ES-I3 (cell line): ENCODE measurements around the gene LIPC.

ENCODE experiments used
- H3K36me3 ChIP-seq: 2 replicates; pipeline ENCODE4 v1.6.1; 2013; ENCODE audit warnings: mild to moderate bottlenecking, low read length, control low read depth, moderate library complexity; ENCODE audit not compliant: insufficient read depth
- H3K4me1 ChIP-seq: 2 replicates; pipeline ENCODE4 v1.6.1; 2013; ENCODE audit warnings: mild to moderate bottlenecking, control low read depth, low read length; ENCODE audit not compliant: insufficient read depth
- H3K9ac ChIP-seq: 2 replicates; pipeline ENCODE4 v1.6.1; 2013; ENCODE audit warnings: low read depth, mild to moderate bottlenecking, low read length, moderate library complexity
- H3K9me3 ChIP-seq: 2 replicates; pipeline ENCODE4 v1.6.1; 2013; ENCODE audit warnings: mild to moderate bottlenecking, low read length, moderate library complexity; ENCODE audit not compliant: control insufficient read depth, insufficient read depth

Gene LIPC

DNA sequence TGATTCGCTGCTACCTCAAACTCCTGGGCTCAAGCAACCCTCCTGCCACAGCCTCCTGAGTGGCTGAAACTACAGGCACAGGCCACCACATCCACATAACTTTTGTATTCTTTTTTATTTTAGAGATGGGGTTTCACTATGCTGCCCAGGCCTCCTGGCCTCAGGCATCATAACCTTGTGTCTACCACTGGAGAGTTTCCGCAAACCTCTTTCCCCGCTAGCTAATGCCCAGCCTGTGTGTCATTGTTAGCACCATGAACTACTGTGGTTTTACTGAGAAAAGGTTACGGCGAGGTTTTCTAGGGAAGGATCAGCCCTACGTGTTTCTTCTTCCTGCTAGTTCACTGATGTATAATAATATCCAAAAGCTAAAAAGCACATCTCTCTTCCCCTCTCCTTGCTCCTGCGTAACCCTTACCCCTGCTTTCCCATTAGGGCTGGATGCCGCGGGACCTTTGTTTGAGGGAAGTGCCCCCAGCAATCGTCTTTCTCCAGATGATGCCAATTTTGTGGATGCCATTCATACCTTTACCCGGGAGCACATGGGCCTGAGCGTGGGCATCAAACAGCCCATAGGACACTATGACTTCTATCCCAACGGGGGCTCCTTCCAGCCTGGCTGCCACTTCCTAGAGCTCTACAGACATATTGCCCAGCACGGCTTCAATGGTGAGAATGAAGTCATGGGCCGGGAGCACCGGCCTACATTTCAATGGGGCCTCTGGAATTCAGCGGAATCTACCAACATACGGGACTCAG is 113.7 kb downstream of the LIPC start:
- no peaks in the 10 kb centered on the region for H3K9me3 ChIP-seq
- H3K9ac ChIP-seq, result no peak overlapping the region
- no peaks in the 10 kb centered on the region; the same call in 1 of the 2 replicates for H3K4me1 ChIP-seq
- H3K36me3 ChIP-seq, result no peaks in the 10 kb centered on the region

- Histone ChIP-seq H3K9me3 (no peaks in the 10 kb centered on the region), H3K4me1 (no peaks in the 10 kb centered on the region; the same call in 1 of the 2 replicates), H3K9ac (no peak overlapping the region), H3K36me3 (no peaks in the 10 kb centered on the region)
Measured at GRCh38 chr15:58546066-58546591, 114.3 kb downstream of the LIPC start.

DNA sequence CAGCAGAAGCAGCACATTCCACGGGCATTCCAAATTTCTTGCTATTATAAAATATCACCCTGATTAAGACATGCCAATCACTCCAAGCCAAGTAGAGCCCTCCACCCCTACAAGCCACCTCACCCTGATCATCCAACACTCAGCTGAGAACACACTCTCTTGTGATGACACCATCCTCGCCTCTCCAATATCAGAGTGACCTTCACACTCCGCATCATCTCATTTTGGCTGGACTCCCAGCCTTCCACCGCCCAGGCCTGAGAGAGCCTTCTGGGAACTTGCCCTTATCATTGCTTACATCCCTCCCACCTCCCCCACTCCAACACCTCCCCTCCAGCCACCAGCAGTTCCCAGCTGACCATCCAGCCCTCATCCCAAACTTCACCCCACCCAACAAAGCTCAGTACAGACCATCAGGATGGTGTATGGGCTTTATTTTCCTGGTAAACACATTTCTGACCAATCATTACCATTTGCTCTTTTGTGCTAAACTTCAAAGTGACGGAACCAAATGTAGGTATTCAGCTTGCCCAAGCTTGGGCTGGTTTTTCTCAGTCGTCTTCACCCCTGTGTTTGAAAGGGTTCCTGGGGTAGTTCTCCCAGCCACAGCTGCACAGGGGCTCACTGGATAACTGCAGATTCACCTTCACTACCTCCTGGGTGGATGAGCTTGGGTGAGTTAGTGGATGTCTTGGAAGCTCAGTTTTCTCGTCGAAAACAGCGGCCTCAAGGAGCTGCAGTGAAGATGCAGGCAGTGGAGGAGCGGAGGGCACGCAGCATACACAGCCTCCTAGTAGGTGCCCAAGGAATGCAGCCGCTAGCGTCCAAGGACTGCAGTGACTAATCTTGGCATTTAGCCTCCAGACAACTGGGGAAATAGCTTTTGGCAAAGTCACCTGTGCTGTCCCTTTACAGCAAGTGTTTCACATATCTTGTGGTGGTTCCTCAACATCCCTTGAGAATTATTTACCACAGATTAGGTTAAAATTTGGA is 115.1 kb downstream of the LIPC start:
- Histone ChIP-seq H3K4me1 (no peaks in the 10 kb centered on the region; the same call in 1 of the 2 replicates), H3K36me3 (no peaks in the 10 kb centered on the region), H3K9ac (no peak overlapping the region), H3K9me3 (no peaks in the 10 kb centered on the region)

- Histone ChIP-seq H3K9me3 (no peaks in the 10 kb centered on the region), H3K4me1 (peaks cover 2% of the 10 kb centered on the region; the same call in 1 of the 2 replicates), H3K9ac (no peak overlapping the region), H3K36me3 (no peaks in the 10 kb centered on the region)
Measured at GRCh38 chr15:58547628-58548307, 116.0 kb downstream of the LIPC start.

DNA sequence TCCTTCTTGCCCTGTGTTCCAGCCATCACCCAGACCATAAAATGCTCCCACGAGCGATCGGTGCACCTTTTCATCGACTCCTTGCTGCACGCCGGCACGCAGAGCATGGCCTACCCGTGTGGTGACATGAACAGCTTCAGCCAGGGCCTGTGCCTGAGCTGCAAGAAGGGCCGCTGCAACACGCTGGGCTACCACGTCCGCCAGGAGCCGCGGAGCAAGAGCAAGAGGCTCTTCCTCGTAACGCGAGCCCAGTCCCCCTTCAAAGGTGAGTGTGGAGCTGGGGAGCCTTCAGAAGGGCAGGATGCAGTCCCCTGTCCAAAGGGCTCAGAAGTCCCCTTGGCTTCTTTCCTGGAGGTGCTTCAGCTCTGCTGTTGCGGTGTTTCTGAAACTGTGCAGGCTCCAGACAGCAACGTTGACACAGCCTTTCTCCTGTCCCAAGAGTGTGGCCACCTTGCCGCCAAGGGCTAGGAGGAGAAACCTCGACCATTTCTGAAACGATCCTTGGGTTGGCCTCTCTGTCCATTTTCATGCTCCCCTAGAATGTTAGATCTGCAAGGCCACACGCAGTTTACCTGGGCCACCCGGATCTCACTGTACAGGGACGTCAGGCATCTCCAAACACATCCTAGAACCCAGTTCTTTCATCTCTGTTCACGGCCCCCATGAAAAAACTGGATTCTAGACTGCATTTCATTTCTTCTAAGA is 116.7 kb downstream of the LIPC start:
- Histone ChIP-seq H3K4me1 (peaks cover 4% of the 10 kb centered on the region; the same call in 1 of the 2 replicates), H3K9me3 (no peaks in the 10 kb centered on the region), H3K36me3 (no peaks in the 10 kb centered on the region), H3K9ac (no peak overlapping the region)

GRCh38 chr15:58549013-58549784 is 117.4 kb downstream of the LIPC start:
- no peak overlapping the region for H3K9ac ChIP-seq
- H3K36me3 ChIP-seq, result no peaks in the 10 kb centered on the region
- H3K9me3 ChIP-seq, result no peaks in the 10 kb centered on the region
- peaks cover 4% of the 10 kb centered on the region; the same call in 1 of the 2 replicates for H3K4me1 ChIP-seq

GRCh38 chr15:58549785-58550074 is 117.9 kb downstream of the LIPC start:
- Histone ChIP-seq H3K9ac (no peak overlapping the region), H3K36me3 (no peaks in the 10 kb centered on the region), H3K4me1 (peaks cover 4% of the 10 kb centered on the region; the same call in 1 of the 2 replicates), H3K9me3 (no peaks in the 10 kb centered on the region)

GRCh38 chr15:58551084-58551763 is 119.4 kb downstream of the LIPC start:
- H3K9ac ChIP-seq, result no peak overlapping the region
- H3K9me3 ChIP-seq, result no peaks in the 10 kb centered on the region
- H3K4me1 ChIP-seq, result peaks cover 4% of the 10 kb centered on the region; the same call in 1 of the 2 replicates
- no peaks in the 10 kb centered on the region for H3K36me3 ChIP-seq

DNA sequence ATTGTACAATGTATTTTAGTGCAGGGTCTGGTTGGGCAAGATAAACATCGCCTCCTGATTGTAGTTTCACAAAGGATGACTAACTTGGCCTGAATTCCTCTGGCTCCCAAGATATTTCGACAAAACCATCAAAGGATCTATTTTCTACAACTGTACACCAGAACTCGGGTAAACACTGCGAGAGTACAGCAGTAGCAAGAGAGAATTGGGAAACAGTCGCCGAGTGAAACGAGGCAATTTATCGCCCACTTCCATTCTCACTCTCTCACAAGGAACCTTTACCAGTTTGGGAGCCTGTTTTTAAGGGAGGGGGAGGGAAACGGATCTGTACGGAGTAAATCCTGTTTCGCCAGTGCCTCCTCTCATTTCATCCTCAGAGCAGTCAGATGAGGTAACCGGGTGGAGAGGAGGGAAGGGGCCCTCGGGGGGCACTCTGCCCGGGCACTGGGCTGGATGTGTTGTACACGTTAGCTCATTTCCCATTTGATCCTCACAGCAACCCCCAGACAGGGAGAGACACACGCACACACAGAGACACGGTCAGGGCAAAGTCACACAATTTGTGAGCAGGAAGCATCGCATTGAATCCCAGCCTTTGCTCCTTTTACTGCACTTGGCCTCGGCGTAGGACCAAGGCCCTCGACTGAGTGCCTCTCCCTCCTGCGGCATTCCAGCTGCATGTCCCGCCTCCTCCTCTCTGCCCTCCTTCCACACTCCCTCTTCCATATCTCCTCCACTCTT is 120.1 kb downstream of the LIPC start:
- no peaks in the 10 kb centered on the region for H3K36me3 ChIP-seq
- H3K9ac ChIP-seq, result no peak overlapping the region
- H3K9me3 ChIP-seq, result no peaks in the 10 kb centered on the region
- peaks cover 4% of the 10 kb centered on the region; the same call in 1 of the 2 replicates for H3K4me1 ChIP-seq

DNA sequence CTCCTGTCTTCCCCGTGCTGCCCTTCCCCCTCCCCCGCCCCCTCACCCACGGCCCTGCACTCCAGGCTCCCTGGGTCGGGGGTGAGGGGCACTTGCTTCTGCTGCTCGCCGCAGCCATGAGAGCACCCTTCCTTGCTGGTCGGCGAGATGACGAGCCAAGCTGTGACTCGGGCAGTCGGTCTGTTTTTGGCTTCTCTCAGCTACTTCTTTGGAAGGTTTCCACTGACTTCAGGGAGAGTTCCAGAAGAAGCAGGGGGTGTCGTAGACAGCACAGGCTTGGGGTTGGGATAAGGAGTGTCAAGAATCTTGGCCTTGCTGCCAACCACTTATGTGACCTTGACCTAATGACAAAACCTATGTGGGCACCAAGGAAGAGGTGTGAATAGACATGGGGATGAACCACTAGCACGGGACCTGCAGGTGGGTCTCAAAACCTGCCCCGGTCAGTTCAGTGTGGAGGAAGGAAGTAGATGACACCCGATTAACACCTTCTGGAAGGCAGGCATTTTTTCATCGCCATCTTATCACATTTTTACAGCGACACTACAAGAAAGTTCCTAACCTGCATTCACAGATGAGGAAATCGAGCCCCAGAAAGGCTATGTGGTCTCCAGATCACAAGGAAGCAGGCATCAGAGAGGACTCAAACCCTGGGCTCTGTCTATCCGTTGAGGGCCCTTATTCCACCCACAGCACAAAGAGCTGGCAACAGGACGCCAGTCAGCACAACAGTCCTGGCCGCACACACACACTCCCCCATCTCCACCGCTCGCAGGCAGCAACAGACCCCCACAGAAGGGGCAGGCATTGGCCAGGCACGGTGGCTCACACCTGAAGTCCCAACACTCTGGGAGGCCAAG is 120.9 kb downstream of the LIPC start:
- Histone ChIP-seq H3K4me1 (peaks cover 4% of the 10 kb centered on the region; the same call in 1 of the 2 replicates), H3K9ac (no peak overlapping the region), H3K36me3 (no peaks in the 10 kb centered on the region), H3K9me3 (no peaks in the 10 kb centered on the region)

DNA sequence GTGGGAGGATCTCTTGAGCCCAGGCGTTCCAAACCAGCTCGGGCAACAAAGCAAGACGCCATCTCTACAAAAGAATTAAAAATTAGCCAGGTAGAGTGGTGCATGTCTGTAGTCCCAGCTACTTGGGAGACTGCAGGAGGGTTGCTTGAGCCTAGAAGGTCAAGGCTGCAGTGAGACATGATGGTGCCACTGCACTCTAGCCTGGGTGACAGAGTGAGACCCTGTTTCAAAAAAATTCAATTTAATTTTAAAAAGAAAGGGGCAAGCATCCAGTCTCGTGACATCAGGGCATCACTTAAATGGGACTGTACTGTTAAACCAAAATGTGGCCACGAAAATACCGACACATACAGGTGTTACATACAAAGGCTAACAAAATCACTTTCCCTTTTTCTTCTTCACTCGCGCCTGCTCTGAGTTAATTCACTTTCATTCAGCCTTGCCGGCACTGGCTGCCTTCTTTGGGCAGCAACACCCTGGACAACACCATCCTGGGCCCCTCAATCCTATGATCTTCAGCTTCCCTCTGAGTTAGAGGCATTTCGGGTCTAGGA is 121.7 kb downstream of the LIPC start:
- Histone ChIP-seq H3K36me3 (no peaks in the 10 kb centered on the region), H3K9me3 (no peaks in the 10 kb centered on the region), H3K4me1 (peaks cover 4% of the 10 kb centered on the region; the same call in 1 of the 2 replicates), H3K9ac (no peak overlapping the region)
